HG03159 (cell line): ENCODE results near the gene METTL5.

Source experiments
- ATAC-seq: cut with Tn5 transposase; IDR thresholded peaks from one replicate; pipeline ENCODE4 v1.9.1; 2021; ENCODE audit warnings: mild to moderate bottlenecking, moderate library complexity; ENCODE audit not compliant: unreplicated experiment

METTL5 gene

GRCh38 chr2:169782513-169782912 is 42.2 kb downstream of the METTL5 start:
- no peak for ATAC-seq

GRCh38 chr2:169781249-169782013 is 43.3 kb downstream of the METTL5 start:
- ATAC-seq = no peak

- ATAC-seq = no peak
These were observed 46.3 kb downstream of the METTL5 start for GRCh38 chr2:169778446-169778845.

GRCh38 chr2:169776252-169776761 is 48.4 kb downstream of the METTL5 start:
- no peak for ATAC-seq

GRCh38 chr2:169775765-169776164 is 48.9 kb downstream of the METTL5 start:
- ATAC-seq = no peak

- ATAC-seq = no peak
These were observed 49.4 kb downstream of the METTL5 start for GRCh38 chr2:169775354-169775753.

- no peak for ATAC-seq
These were observed 52.1 kb downstream of the METTL5 start for GRCh38 chr2:169772651-169773050.

GRCh38 chr2:169771612-169772011 is 53.1 kb downstream of the METTL5 start:
- no peak for ATAC-seq

- ATAC-seq = no peak
These were observed 53.7 kb downstream of the METTL5 start for GRCh38 chr2:169771021-169771420.

- no peak for ATAC-seq
These were observed 56.3 kb downstream of the METTL5 start for GRCh38 chr2:169768262-169768995.

- no peak for ATAC-seq
These were observed 57.3 kb downstream of the METTL5 start for GRCh38 chr2:169767243-169767888.

GRCh38 chr2:169765523-169765922 is 59.2 kb downstream of the METTL5 start:
- ATAC-seq = no peak

GRCh38 chr2:169761970-169762292 is 62.8 kb downstream of the METTL5 start:
- no peak for ATAC-seq
